ENCODE data around the gene GET4.

DNA sequence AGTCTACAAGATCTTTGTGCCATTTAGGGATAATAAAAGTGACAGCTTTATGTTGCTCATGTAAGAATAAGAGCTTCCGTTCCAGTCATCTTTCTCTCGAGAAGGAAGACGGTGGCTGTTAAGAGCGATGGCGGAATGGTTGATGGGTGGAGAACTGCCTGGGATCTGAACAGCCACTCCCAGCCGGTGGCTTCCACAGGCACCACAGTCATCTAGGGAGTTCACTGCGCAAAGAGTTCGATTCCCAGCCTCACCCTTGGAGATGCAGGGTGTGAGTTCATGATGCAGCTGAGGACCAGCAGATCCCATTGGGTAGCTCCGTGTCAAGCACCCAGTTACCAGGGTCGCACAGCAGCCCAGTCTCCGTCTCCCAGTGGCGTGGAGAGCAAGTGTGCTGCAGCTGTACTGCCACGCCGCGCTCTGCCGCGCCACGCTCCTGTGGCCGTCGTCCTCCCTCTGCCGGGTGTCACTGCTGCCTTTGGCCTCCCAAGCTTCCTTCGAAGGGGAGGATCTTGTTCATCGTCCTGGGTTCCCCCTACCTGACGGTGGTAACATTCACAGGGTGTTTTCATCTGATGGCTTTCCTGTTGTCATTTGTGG, 36.3 kb upstream of the GET4 start:
- TF ChIP-seq, protein P1, sequence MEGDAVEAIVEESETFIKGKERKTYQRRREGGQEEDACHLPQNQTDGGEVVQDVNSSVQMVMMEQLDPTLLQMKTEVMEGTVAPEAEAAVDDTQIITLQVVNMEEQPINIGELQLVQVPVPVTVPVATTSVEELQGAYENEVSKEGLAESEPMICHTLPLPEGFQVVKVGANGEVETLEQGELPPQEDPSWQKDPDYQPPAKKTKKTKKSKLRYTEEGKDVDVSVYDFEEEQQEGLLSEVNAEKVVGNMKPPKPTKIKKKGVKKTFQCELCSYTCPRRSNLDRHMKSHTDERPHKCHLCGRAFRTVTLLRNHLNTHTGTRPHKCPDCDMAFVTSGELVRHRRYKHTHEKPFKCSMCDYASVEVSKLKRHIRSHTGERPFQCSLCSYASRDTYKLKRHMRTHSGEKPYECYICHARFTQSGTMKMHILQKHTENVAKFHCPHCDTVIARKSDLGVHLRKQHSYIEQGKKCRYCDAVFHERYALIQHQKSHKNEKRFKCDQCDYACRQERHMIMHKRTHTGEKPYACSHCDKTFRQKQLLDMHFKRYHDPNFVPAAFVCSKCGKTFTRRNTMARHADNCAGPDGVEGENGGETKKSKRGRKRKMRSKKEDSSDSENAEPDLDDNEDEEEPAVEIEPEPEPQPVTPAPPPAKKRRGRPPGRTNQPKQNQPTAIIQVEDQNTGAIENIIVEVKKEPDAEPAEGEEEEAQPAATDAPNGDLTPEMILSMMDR (IDR thresholded peaks at IDR 0.05; ENCODE audit: poor library complexity) = no peak
- no peak for TF ChIP-seq EZH2 (IDR thresholded peaks at IDR 0.05; ENCODE audit: borderline replicate concordance)
- no peak for TF ChIP-seq EZH2phosphoT487 (IDR thresholded peaks at IDR 0.05; ENCODE audit: low read depth, severe bottlenecking, unreplicated experiment)

All from hepatocyte (in vitro differentiated cells).